PC-9 (cell line): ENCODE data around the gene CELF2. TPM values are rescaled to one million over a fixed set of nuclear protein-coding genes. Genes with fewer than 3 reads are reported as not detected.
"Not testable (repeated sequence)": the region's sequence is repeated elsewhere in the genome, so short reads cannot be mapped to it uniquely, and the experiment has no call there.

Experiments
- BruUV-seq: library from RNA; stranded (reverse); fragments of 400-500 nt; replicated peaks from 2 replicates; lab custom pipeline; 2021; lab: Mats Ljungman, UMichigan
- CTCF ChIA-PET: fragments of 300-600 bp; sonication (Branson Sonifier 250); formaldehyde crosslinking; loops from one replicate; lab custom pipeline; 2022; ENCODE audit warnings: antibody characterized with exemption; lab: Charles Lee
- POLR2A ChIA-PET: fragments of 300-600 bp; sonication (Branson Sonifier 250); formaldehyde crosslinking; loops from one replicate; lab custom pipeline; 2022; ENCODE audit warnings: antibody characterized with exemption; ENCODE audit not compliant: unreplicated experiment; lab: Charles Lee
- DNase-seq, 2 experiments: peaks; one replicate each; pipeline versions ENCODE4 v3.0.0 to v3.0.0-alpha.2; 2015 to 2022; ENCODE audit warnings: mixed read lengths in 1 of 2
- H2AFZ ChIP-seq: fragments of 200-600 bp; sonication (generic); 2 replicates; pipeline ENCODE4 v1.8.1; 2017; ENCODE audit warnings: antibody characterized with exemption
- H3F3A ChIP-seq: fragments of 200-600 bp; sonication (generic); 2 replicates; pipeline ENCODE4 v1.8.1; 2017; ENCODE audit warnings: antibody characterized with exemption, mild to moderate bottlenecking, low read depth; ENCODE audit not compliant: insufficient read depth
- H3K27ac ChIP-seq: fragments of 200-600 bp; sonication (generic); 2 replicates; pipeline ENCODE4 v1.6.1; 2016; ENCODE audit warnings: mixed run types
- H3K27me3 ChIP-seq: fragments of 200-600 bp; sonication (generic); 2 replicates; pipeline ENCODE4 v1.6.1; 2016; ENCODE audit warnings: low read depth, mixed run types; ENCODE audit not compliant: insufficient read depth
- H3K36me3 ChIP-seq: fragments of 200-600 bp; sonication (generic); 2 replicates; pipeline ENCODE4 v1.6.1; 2016; ENCODE audit warnings: low read depth, mixed run types
- H3K4me1 ChIP-seq: fragments of 200-600 bp; sonication (generic); replicated peaks from 2 replicates; pipeline ENCODE4 v1.6.1; 2016; ENCODE audit warnings: mixed run types; ENCODE audit not compliant: insufficient read depth
- H3K4me2 ChIP-seq: fragments of 200-600 bp; sonication (generic); 2 replicates; pipeline ENCODE4 v1.6.1; 2017; ENCODE audit warnings: mixed run types
- H3K4me3 ChIP-seq: fragments of 200-600 bp; sonication (generic); 2 replicates; pipeline ENCODE4 v1.6.1; 2016; ENCODE audit warnings: mixed run types
- H3K79me2 ChIP-seq: fragments of 200-600 bp; sonication (generic); 2 replicates; pipeline ENCODE4 v1.6.1; 2017; ENCODE audit warnings: low read depth, mixed run types
- H3K9me2 ChIP-seq: fragments of 200-600 bp; sonication (generic); 2 replicates; pipeline ENCODE4 v1.8.1; 2017; ENCODE audit warnings: mild to moderate bottlenecking; ENCODE audit not compliant: insufficient read depth
- H3K9me3 ChIP-seq: fragments of 200-600 bp; sonication (generic); 2 replicates; pipeline ENCODE4 v1.8.1; 2016; ENCODE audit warnings: low read depth; ENCODE audit not compliant: insufficient read depth
- H4K20me1 ChIP-seq: fragments of 200-600 bp; sonication (generic); 2 replicates; pipeline ENCODE4 v1.8.1; 2017; ENCODE audit not compliant: insufficient read depth
- EZH2 ChIP-seq: fragments of 200-600 bp; sonication (generic); IDR thresholded peaks from 2 replicates; pipeline ENCODE4 v1.8.0; 2017; ENCODE audit warnings: antibody characterized with exemption, low read depth
- intact Hi-C: fragments of 100-400 bp; cut with micrococcal nuclease; formaldehyde crosslinking; loops from one replicate; pipeline ENCODE4 v1.10.0; 2022; ENCODE audit not compliant: unreplicated experiment
- total RNA-seq: library from RNA; stranded (reverse); gene quantifications from 2 replicates; pipeline ENCODE4 v1.2.3, GENCODE V29; 2021
- TF ChIP-seq, protein P1 (sequence below): fragments of 200-600 bp; sonication (generic); conservative IDR thresholded peaks from 2 replicates; pipeline ENCODE4 v1.6.1; 2017; ENCODE audit warnings: mixed run types, antibody characterized with exemption, mild to moderate bottlenecking, moderate library complexity

CELF2 gene
- total RNA-seq, 1 experiment from 2014 or later, result not detected

DNA sequence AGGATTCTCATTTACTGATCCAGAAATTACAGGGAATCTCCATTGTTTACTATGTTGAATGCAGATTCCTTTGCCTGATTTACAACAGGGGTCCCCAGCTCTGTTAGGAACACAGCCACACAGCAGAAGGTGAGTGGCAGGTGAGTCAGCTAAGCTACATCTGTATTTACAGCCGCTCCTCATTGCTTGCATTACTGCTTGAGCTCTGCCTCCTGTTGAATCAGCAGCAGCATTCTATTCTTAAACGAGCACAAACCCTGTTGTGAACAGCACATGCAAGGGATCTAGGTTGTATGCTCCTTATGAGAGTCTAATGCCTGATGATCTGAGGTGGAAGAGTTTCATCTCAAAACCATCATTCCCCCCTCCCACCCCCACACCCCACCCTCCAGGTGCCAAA is 23.3 kb upstream of the CELF2 start:
- Histone ChIP-seq H3K9me3 (no peaks in the 10 kb centered on the region), H3K27ac (no peak overlapping the region), H3K4me2 (no peak overlapping the region), H3K36me3 (no peaks in the 10 kb centered on the region), H4K20me1 (no peaks in the 10 kb centered on the region), H3K4me3 (no peak overlapping the region), H2AFZ (no peak overlapping the region), H3F3A (no peaks in the 10 kb centered on the region), H3K79me2 (no peaks in the 10 kb centered on the region), H3K27me3 (no peaks in the 10 kb centered on the region), H3K4me1 (no peaks in the 10 kb centered on the region), H3K9me2 (no peaks in the 10 kb centered on the region)
- BruUV-seq, result no TSS peak
- CTCF ChIA-PET, result no interaction called here
- no peak for TF ChIP-seq EZH2
- TF ChIP-seq, protein P1, sequence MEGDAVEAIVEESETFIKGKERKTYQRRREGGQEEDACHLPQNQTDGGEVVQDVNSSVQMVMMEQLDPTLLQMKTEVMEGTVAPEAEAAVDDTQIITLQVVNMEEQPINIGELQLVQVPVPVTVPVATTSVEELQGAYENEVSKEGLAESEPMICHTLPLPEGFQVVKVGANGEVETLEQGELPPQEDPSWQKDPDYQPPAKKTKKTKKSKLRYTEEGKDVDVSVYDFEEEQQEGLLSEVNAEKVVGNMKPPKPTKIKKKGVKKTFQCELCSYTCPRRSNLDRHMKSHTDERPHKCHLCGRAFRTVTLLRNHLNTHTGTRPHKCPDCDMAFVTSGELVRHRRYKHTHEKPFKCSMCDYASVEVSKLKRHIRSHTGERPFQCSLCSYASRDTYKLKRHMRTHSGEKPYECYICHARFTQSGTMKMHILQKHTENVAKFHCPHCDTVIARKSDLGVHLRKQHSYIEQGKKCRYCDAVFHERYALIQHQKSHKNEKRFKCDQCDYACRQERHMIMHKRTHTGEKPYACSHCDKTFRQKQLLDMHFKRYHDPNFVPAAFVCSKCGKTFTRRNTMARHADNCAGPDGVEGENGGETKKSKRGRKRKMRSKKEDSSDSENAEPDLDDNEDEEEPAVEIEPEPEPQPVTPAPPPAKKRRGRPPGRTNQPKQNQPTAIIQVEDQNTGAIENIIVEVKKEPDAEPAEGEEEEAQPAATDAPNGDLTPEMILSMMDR, result no peak
- POLR2A ChIA-PET, result no interaction called here
- intact Hi-C loops, result no loop called here
- no peak for DNase-seq

DNA sequence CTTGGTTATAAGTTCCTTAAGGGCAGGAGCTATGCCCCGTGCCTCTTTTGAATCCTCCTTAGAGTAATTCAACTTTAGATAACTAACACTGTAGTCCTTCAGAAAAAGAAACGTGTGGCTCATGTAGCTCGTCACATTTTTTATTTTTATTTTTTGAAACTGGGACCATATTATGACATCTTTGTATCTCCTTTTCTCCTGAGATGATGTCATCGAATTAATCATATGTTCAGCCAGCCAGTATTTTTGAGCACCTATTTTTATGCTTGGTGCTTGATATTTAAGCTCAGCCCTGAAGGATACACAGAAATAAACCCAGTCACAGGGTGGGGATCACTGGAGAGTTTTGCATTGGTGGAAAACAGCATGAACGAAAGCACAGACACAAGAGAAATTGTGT is 22.6 kb upstream of the CELF2 start:
- intact Hi-C loops, result no loop called here
- POLR2A ChIA-PET, result no interaction called here
- Histone ChIP-seq H2AFZ (no peak overlapping the region), H3K4me3 (no peak overlapping the region), H3K4me1 (no peaks in the 10 kb centered on the region), H3K27ac (no peak overlapping the region), H3K4me2 (no peak overlapping the region), H3K79me2 (no peaks in the 10 kb centered on the region), H3K9me2 (no peaks in the 10 kb centered on the region), H3K27me3 (no peaks in the 10 kb centered on the region), H3F3A (no peaks in the 10 kb centered on the region), H3K36me3 (no peaks in the 10 kb centered on the region), H4K20me1 (no peaks in the 10 kb centered on the region), H3K9me3 (no peaks in the 10 kb centered on the region)
- no TSS peak for BruUV-seq
- DNase-seq, result no peak
- CTCF ChIA-PET, result no interaction called here
- TF ChIP-seq, protein P1, result no peak
- TF ChIP-seq EZH2, result no peak

DNA sequence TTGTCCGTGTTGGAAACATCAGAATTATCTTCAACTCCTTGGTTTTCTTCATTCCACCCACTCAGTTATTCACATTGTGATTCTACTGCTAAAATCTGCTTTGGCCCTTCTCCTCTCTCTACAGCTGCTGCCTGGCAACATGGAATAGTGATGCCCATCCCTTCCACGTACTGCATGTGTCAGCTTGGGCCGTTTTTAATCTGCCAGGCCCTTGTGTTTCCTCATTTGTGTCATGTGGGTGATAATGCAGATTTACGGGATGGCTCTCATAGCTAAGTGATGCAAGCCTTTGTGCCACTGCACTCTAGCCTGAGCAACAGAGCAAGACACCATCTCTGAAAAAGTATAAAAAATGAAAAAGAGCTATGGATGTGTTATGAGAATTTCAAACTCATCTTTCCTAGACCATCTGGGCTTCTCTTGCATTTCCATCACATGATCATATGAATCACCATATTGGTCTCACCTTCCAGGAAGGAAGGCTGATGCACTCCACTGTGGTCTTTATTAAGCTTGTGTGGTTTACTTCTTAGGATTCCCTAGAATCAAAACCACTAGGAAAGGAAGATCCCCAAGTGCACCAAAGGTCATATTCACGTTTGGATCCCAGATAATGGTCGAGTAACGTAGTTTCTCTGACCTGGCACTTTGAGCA is 20.6 kb upstream of the CELF2 start:
- no peak for TF ChIP-seq EZH2
- TF ChIP-seq, protein P1, result no peak
- POLR2A ChIA-PET, result no interaction called here
- Histone ChIP-seq H3K4me1 (no peaks in the 10 kb centered on the region), H3K4me3 (no peak overlapping the region), H3K9me2 (no peaks in the 10 kb centered on the region), H4K20me1 (no peaks in the 10 kb centered on the region), H3F3A (no peaks in the 10 kb centered on the region), H2AFZ (no peak overlapping the region), H3K27ac (no peak overlapping the region), H3K9me3 (no peaks in the 10 kb centered on the region), H3K36me3 (no peaks in the 10 kb centered on the region), H3K27me3 (no peaks in the 10 kb centered on the region), H3K4me2 (no peak overlapping the region), H3K79me2 (no peaks in the 10 kb centered on the region)
- BruUV-seq, result no TSS peak
- CTCF ChIA-PET, result no interaction called here
- DNase-seq, result no peak
- intact Hi-C loops, result no loop called here

DNA sequence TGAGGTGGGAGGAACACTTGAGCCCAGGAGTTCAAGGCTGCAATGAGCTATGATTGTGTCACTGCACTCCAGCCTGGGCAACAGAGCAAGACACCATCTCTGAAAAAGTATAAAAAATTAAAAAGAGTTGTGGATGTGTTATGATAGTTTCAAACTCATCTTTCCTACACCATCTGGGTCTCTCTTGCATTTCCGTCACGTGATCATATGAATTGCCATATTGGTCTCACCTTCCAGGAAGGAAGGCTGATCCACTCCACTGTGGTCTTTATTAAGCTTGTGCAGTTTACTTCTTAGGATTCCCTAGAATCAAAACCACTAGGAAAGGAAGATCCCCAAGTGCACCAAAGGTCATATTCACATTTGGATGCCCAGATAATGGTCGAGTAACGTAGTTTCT is 18.2 kb upstream of the CELF2 start:
- POLR2A ChIA-PET, result interaction anchor here (0.6 kb wide), 1 partner anchor 204 kb away, joined by 7 read pairs; no protein-coding TSS in a partner anchor
- H3K36me3 ChIP-seq, H3K79me2 ChIP-seq, H3K27me3 ChIP-seq, BruUV-seq, H4K20me1 ChIP-seq, H2AFZ ChIP-seq, H3K9me2 ChIP-seq, H3K4me3 ChIP-seq, H3K9me3 ChIP-seq, H3K4me1 ChIP-seq, DNase-seq, intact Hi-C loops, H3K4me2 ChIP-seq, CTCF ChIA-PET, H3F3A ChIP-seq, H3K27ac ChIP-seq: not testable (repeated sequence)
